HL-60 (cell line): Measurements from ENCODE around the gene THSD8.

Experiments used
- POLR2AphosphoS5 ChIP-seq: IDR thresholded peaks from 2 replicates; pipeline ENCODE4 v1.6.1; 2012; ENCODE audit warnings: low read depth
- TF ChIP-seq, protein P1 (sequence below): IDR thresholded peaks from one replicate; pipeline ENCODE4 v1.5.1; 2011; ENCODE audit warnings: low read length, control low read depth, inconsistent platforms; ENCODE audit not compliant: insufficient read depth
- TF ChIP-seq, protein P2 (sequence below): IDR thresholded peaks from 2 replicates; pipeline ENCODE4 v1.6.1; 2012; ENCODE audit warnings: low read depth; ENCODE audit not compliant: insufficient replicate concordance

GRCh38 chr19:12792051-12792852 lies 9.6 kb upstream of the THSD8 start:
- TF ChIP-seq, protein P1, sequence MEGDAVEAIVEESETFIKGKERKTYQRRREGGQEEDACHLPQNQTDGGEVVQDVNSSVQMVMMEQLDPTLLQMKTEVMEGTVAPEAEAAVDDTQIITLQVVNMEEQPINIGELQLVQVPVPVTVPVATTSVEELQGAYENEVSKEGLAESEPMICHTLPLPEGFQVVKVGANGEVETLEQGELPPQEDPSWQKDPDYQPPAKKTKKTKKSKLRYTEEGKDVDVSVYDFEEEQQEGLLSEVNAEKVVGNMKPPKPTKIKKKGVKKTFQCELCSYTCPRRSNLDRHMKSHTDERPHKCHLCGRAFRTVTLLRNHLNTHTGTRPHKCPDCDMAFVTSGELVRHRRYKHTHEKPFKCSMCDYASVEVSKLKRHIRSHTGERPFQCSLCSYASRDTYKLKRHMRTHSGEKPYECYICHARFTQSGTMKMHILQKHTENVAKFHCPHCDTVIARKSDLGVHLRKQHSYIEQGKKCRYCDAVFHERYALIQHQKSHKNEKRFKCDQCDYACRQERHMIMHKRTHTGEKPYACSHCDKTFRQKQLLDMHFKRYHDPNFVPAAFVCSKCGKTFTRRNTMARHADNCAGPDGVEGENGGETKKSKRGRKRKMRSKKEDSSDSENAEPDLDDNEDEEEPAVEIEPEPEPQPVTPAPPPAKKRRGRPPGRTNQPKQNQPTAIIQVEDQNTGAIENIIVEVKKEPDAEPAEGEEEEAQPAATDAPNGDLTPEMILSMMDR, result no peak
- TF ChIP-seq, protein P2, sequence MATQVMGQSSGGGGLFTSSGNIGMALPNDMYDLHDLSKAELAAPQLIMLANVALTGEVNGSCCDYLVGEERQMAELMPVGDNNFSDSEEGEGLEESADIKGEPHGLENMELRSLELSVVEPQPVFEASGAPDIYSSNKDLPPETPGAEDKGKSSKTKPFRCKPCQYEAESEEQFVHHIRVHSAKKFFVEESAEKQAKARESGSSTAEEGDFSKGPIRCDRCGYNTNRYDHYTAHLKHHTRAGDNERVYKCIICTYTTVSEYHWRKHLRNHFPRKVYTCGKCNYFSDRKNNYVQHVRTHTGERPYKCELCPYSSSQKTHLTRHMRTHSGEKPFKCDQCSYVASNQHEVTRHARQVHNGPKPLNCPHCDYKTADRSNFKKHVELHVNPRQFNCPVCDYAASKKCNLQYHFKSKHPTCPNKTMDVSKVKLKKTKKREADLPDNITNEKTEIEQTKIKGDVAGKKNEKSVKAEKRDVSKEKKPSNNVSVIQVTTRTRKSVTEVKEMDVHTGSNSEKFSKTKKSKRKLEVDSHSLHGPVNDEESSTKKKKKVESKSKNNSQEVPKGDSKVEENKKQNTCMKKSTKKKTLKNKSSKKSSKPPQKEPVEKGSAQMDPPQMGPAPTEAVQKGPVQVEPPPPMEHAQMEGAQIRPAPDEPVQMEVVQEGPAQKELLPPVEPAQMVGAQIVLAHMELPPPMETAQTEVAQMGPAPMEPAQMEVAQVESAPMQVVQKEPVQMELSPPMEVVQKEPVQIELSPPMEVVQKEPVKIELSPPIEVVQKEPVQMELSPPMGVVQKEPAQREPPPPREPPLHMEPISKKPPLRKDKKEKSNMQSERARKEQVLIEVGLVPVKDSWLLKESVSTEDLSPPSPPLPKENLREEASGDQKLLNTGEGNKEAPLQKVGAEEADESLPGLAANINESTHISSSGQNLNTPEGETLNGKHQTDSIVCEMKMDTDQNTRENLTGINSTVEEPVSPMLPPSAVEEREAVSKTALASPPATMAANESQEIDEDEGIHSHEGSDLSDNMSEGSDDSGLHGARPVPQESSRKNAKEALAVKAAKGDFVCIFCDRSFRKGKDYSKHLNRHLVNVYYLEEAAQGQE, result no peak
- no peak; the same call in 1 of the 2 replicates for TF ChIP-seq POLR2AphosphoS5
